IMR-90 (cell line): ENCODE results near the gene HOXB7.

Experiments
- BHLHE40 ChIP-seq: fragments of 150-350 bp; IDR thresholded peaks from 2 replicates; pipeline ENCODE4 v1.6.1; 2016; ENCODE audit warnings: mild to moderate bottlenecking, low read depth, low read length
- FOS ChIP-seq: fragments of 150-350 bp; IDR thresholded peaks from 2 replicates; pipeline ENCODE4 v1.6.1; 2016; ENCODE audit warnings: low read depth, low read length
- MAZ ChIP-seq: IDR thresholded peaks from 2 replicates; pipeline ENCODE4 v1.6.1; 2012; ENCODE audit warnings: low read depth, mild to moderate bottlenecking, low read length, improper control_type of control experiment, moderate library complexity, borderline replicate concordance
- MXI1 ChIP-seq: IDR thresholded peaks from 2 replicates; pipeline ENCODE4 v1.6.1; 2012; ENCODE audit warnings: low read depth, mild to moderate bottlenecking, low read length, moderate library complexity, borderline replicate concordance
- POLR2A ChIP-seq: IDR thresholded peaks from 2 replicates; pipeline ENCODE4 v1.6.1; 2012; ENCODE audit warnings: mild to moderate bottlenecking, low read depth, low read length
- RAD21 ChIP-seq: IDR thresholded peaks from 2 replicates; pipeline ENCODE4 v1.6.1; 2012; ENCODE audit warnings: low read length, improper control_type of control experiment
- SMC3 ChIP-seq: fragments of 150-350 bp; IDR thresholded peaks from 2 replicates; pipeline ENCODE4 v1.6.1; 2016; ENCODE audit warnings: low read depth, mild to moderate bottlenecking, antibody characterized with exemption, low read length, moderate library complexity
- TF ChIP-seq, protein P1 (sequence below): conservative IDR thresholded peaks from 2 replicates; pipeline ENCODE4 v1.5.1; 2012; ENCODE audit warnings: mild to moderate bottlenecking, low read depth, low read length, improper control_type of control experiment
- TF ChIP-seq, protein P2 (sequence below): fragments of 150-350 bp; IDR thresholded peaks from 2 replicates; pipeline ENCODE4 v1.6.1; 2017; ENCODE audit warnings: mild to moderate bottlenecking, antibody characterized with exemption, low read length, low read depth

DNA sequence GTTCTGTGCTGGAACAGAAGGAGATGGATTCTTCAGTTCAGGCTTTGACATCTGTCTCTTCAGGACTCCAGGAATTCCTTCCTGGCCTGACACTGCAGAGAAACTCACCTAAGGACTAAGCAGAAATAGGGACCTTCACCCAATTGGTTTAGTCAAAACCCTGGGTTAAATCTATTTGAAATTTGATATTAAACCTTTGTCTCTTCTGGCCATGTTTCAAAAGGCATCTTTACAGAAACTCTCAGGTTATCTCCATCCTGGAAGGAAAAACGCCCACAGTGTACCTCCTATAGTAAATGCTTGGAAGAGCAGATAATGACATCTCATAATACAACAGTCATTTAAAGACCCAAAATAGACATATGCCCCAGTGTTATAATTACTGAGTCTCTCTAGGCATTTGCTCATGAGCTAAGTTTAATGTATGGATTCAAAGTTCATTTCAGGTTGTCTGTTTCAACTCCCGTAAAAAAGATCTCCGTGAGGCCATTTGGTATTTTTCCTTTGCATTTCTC, 27.1 kb downstream of the HOXB7 start:
- TF ChIP-seq, protein P1, sequence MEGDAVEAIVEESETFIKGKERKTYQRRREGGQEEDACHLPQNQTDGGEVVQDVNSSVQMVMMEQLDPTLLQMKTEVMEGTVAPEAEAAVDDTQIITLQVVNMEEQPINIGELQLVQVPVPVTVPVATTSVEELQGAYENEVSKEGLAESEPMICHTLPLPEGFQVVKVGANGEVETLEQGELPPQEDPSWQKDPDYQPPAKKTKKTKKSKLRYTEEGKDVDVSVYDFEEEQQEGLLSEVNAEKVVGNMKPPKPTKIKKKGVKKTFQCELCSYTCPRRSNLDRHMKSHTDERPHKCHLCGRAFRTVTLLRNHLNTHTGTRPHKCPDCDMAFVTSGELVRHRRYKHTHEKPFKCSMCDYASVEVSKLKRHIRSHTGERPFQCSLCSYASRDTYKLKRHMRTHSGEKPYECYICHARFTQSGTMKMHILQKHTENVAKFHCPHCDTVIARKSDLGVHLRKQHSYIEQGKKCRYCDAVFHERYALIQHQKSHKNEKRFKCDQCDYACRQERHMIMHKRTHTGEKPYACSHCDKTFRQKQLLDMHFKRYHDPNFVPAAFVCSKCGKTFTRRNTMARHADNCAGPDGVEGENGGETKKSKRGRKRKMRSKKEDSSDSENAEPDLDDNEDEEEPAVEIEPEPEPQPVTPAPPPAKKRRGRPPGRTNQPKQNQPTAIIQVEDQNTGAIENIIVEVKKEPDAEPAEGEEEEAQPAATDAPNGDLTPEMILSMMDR = no peak
- TF ChIP-seq POLR2A (no peak), RAD21 (no peak), BHLHE40 (no peak), SMC3 (no peak), FOS (no peak), MAZ (no peak), MXI1 (no peak)
- TF ChIP-seq, protein P2, sequence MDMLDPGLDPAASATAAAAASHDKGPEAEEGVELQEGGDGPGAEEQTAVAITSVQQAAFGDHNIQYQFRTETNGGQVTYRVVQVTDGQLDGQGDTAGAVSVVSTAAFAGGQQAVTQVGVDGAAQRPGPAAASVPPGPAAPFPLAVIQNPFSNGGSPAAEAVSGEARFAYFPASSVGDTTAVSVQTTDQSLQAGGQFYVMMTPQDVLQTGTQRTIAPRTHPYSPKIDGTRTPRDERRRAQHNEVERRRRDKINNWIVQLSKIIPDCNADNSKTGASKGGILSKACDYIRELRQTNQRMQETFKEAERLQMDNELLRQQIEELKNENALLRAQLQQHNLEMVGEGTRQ = no peak
